Measurements from ENCODE around the gene NLRP3. TPM values are rescaled to one million over a fixed set of nuclear protein-coding genes. Genes with fewer than 3 reads are reported as not detected.

NLRP3 gene
- total and polyA plus RNA-seq, 10 of the 15 experiments (the other 5 are each of a cell fraction or from before 2014, with no cell fraction given): 1.8 to 10.4 (median 5.0) TPM

GRCh38 chr1:247406014-247406656 lies 9.8 kb upstream of the NLRP3 start:
- ChIA-PET POLR2A (interaction anchor here (1.2 kb wide), 1 partner anchor 10 kb away, joined by 3 read pairs; the partner anchor contains the start of gene NLRP3), SMC1A (ENCODE audit: uncharacterized antibody, unreplicated experiment) (interaction anchor here (0.9 to 2.3 kb wide), 3 partner anchors 9 to 34 kb away, joined by 4 to 8 read pairs (median 4); partner anchors contain the start of gene NLRP3), CTCF (interaction anchor here (2.1 kb wide), 1 partner anchor 12 kb away, joined by 9 read pairs; no protein-coding TSS in a partner anchor), RAD21 (ENCODE audit: unreplicated experiment) (no interaction called here)
- Histone ChIP-seq H4K20me1 (ENCODE audit: control insufficient read depth, insufficient read depth) (no peaks in the 10 kb centered on the region), H3K9ac (ENCODE audit: control insufficient read depth, insufficient read depth, low read length) (no peak overlapping the region), H3K79me2 (ENCODE audit: control insufficient read depth, insufficient read depth, low read length) (no peaks in the 10 kb centered on the region), H3K27ac (ENCODE audit: control insufficient read depth, insufficient read depth) (no peak overlapping the region), H3K36me3 (ENCODE audit: control insufficient read depth in 2 of 2, insufficient read depth in 2 of 2, low read length in 1 of 2) (no peaks in the 10 kb centered on the region), H3K4me3 (no peak overlapping the region), H3K27me3 (replicated peaks in 1 of 2; ENCODE audit: control insufficient read depth in 2 of 2, insufficient read depth in 2 of 2, low read length in 1 of 2) (no peaks in the 10 kb centered on the region), H3K9me3 (replicated peaks; ENCODE audit: control insufficient read depth, insufficient read depth, low read length) (no peaks in the 10 kb centered on the region; the same call in 2 of the 3 replicates), H2AFZ (ENCODE audit: control insufficient read depth, low read depth, low read length) (no peak overlapping the region), H3K4me1 (ENCODE audit: control insufficient read depth, insufficient read depth, low read length) (peaks cover 34% of the 10 kb centered on the region), H3K4me2 (ENCODE audit: control insufficient read depth, insufficient read depth) (no peak overlapping the region)
- no TSS peak for BruUV-seq (replicated peaks)
- in situ Hi-C loops (cut with MboI): no loop called here
- FAIRE-seq (no peak), DNase-seq (ENCODE audit: low read depth, low spot score) (no peak), ATAC-seq (no peak)
- WGBS (ENCODE audit: insufficient coverage, insufficient replicate concordance, low lambda C conversion rate, missing lambda C conversion rate): 95% methylated on average over 40 of the region's 40 CpGs
- intact Hi-C loops (cut with micrococcal nuclease; ENCODE audit: unreplicated experiment): no loop called here
- TF ChIP-seq ZBTB11 (CRISPR knock-in tag; IDR thresholded peaks at IDR 0.05): no peak
- TF ChIP-seq YY1 (IDR thresholded peaks at IDR 0.05; ENCODE audit: low read depth, low read length): no peak
- no peak for TF ChIP-seq ZZZ3 (IDR thresholded peaks at IDR 0.05; ENCODE audit: control insufficient read depth, insufficient read length, low read depth)
- no peak for TF ChIP-seq ATF3 (IDR thresholded peaks at IDR 0.05; ENCODE audit: borderline replicate concordance, extremely low read depth, low read depth, low read length)
- TF ChIP-seq EZH2 (IDR thresholded peaks at IDR 0.05; ENCODE audit: borderline replicate concordance, control insufficient read depth, low read depth, low read length): no peak
- no peak for TF ChIP-seq RELA (IDR thresholded peaks at IDR 0.05; ENCODE audit: borderline replicate concordance, partially characterized antibody)
- TF ChIP-seq IRF5 (IDR thresholded peaks at IDR 0.05; ENCODE audit: borderline replicate concordance): no peak
- TF ChIP-seq NFYB (IDR thresholded peaks at IDR 0.05; ENCODE audit: insufficient read depth, low read depth, low read length): no peak
- TF ChIP-seq PAX8 (IDR thresholded peaks at IDR 0.05): no peak
- no peak for TF ChIP-seq CBFB (IDR thresholded peaks at IDR 0.05; ENCODE audit: low read depth)
- TF ChIP-seq, protein P1, sequence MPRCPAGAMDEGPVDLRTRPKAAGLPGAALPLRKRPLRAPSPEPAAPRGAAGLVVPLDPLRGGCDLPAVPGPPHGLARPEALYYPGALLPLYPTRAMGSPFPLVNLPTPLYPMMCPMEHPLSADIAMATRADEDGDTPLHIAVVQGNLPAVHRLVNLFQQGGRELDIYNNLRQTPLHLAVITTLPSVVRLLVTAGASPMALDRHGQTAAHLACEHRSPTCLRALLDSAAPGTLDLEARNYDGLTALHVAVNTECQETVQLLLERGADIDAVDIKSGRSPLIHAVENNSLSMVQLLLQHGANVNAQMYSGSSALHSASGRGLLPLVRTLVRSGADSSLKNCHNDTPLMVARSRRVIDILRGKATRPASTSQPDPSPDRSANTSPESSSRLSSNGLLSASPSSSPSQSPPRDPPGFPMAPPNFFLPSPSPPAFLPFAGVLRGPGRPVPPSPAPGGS (IDR thresholded peaks at IDR 0.05; ENCODE audit: borderline replicate concordance, insufficient read depth, low read depth, low read length, poor library complexity, severe bottlenecking): peak; percentile 95
- TF ChIP-seq GABPA (IDR thresholded peaks at IDR 0.05; ENCODE audit: low read depth): no peak
- TF ChIP-seq, protein P2, sequence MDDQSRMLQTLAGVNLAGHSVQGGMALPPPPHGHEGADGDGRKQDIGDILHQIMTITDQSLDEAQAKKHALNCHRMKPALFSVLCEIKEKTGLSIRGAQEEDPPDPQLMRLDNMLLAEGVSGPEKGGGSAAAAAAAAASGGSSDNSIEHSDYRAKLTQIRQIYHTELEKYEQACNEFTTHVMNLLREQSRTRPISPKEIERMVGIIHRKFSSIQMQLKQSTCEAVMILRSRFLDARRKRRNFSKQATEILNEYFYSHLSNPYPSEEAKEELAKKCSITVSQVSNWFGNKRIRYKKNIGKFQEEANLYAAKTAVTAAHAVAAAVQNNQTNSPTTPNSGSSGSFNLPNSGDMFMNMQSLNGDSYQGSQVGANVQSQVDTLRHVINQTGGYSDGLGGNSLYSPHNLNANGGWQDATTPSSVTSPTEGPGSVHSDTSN (IDR thresholded peaks at IDR 0.05; ENCODE audit: insufficient replicate concordance, low read depth, low read length): peak; percentile 64
- no peak for TF ChIP-seq SMAD1 (IDR thresholded peaks at IDR 0.05; ENCODE audit: low read depth, partially characterized antibody)
- TF ChIP-seq POLR2AphosphoS2 (IDR thresholded peaks at IDR 0.05; ENCODE audit: low read depth, low read length): no peak
